HG03442 (cell line): ENCODE measurements around the gene RILP.

Source experiments
- ATAC-seq: cut with Tn5 transposase; IDR thresholded peaks from one replicate; pipeline ENCODE4 v1.9.1; 2021; ENCODE audit warnings: mild to moderate bottlenecking, moderate library complexity; ENCODE audit not compliant: unreplicated experiment

Gene RILP

DNA sequence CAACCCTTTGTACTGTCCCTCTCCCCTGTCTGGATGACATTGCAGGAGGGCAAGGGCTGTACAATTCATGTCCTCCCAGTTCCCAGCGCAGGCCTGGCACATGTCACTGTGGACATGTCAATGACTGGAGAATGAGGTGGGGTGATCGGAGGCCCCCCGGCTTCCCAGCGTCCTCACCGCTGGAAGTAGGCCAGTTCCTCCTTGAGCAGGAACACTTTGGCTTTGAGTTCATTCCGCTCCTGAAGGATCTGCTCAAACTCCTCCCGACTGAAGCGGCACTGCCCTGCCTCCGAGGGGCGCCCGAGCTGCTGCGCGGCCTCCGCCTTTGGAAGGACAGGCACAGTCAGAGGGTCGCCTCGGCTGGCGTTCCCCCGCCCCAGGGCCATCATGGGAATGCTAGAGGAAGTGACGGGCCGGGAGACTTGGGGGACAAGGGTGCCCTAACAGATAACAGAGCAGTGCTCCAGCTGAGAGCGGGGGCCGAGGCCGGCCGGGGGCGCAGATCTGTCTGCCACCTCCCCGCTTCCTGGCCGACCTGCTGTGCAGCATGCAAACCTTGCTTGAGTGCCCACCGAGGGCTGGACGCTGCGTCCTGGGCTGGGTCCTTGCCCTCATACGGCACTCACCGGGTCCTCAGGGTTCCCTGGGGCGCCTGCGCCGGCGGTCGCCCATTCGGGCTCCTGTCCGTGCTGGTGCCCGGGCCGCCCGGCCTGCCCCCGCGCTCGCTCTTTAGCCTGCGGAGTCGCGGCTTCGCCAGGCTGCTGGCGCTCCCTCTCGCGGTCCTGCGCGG is 1.3 kb downstream of the RILP start:
- ATAC-seq, result peak; percentile 49

DNA sequence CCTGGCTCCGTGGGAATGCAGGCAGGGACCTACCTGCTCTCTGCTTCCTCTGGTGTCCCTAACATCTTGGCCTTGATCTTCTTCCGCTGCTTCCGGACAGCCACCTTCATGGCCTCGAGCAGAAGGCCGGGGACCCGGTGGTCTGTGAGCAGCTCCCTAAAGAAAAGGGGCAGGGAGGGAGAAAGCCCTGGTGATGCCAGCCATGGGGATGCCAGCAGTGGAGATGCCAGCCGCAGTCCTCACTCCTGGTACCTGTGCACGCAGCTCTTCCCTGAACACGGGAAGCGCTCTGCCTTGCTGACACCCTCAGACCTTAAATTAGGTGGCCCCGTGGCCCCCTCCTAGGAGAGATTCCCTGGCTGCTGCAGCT is 1.9 kb downstream of the RILP start:
- no peak for ATAC-seq

DNA sequence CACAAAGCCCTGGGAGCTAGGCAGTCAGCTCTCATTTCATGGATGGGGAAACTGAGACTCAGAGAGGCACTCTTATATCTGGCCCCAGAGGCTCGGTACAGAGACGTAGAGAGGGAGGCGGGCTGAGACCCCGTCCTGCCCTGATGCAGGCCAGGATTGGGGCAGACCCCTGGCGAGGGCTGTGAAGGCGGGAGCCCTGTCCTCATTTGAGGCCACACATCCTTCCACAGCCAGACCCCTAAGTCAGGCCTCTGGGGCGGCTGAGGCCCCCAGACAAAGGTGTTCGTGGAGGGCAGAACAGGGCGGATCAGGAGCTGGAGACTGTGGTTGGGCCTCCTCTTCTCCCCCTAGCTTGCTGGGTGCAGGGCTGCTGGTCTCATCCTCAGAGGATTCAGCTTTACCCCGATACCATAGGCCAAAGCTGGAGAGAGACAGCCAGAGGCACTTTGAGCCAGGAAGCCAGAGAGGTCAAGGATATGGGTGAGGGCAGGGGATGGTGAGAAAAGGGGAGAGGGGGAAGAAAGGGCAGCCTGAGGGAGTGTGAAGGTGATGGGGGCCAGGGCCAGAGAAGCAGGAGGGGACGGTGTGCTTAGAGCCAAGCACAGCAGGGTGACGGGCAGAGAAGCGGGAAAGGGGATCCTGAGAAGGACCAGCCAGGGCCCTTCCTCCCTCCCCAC is 3.3 kb downstream of the RILP start:
- no peak for ATAC-seq

DNA sequence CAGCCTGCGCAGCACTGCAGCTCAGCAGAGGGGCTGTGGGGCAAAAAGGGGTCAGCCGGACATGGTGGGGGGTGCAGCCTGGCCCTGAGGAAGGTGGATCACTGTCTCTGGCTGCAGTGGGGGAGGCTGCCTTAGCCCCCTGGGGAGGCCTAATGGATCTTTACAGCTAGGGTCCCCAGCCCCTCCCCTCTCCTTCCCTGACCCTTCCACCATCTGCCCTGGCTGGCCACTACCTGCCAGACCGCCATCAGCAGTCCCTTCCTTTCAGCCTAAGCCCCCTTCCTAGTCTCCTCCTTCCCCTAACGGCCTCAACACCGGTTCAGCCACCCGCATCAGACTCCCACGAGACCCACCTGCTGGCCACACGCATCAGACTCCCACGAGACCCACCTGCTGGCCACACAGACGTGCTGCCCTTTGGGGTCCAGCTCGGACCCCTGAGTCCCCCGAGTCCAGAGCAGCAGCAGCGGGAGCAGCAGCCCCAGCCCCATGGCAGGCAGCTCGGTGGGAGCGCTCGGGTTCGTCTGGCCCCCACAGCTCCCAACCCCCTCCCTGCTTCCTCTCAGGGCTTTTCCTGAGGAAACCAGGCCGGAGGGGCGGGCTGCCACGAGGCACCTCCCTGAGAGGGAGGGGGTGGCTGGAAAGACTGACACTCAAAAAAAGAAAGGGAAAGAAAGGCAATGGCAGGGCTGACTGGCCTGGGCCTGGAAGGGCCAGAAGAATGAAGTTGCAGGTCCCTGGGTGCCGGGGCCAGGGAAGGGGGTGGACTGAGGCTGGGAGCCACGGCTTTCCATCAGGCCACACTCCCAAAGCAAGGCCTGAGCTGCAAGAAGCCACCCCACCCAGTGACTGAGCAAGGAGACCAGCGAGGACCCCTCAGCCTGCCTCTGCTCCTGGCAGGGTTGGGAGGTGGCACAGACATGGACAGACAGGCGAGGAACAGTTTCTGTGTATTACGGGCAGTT is 4.2 kb downstream of the RILP start, which contains the start of gene SCARF1:
SCARF1 (minus strand) TSS at position 526 of the 965 bp plus-strand sequence; CDS start at position 491, 35 bp downstream.
- no peak for ATAC-seq

DNA sequence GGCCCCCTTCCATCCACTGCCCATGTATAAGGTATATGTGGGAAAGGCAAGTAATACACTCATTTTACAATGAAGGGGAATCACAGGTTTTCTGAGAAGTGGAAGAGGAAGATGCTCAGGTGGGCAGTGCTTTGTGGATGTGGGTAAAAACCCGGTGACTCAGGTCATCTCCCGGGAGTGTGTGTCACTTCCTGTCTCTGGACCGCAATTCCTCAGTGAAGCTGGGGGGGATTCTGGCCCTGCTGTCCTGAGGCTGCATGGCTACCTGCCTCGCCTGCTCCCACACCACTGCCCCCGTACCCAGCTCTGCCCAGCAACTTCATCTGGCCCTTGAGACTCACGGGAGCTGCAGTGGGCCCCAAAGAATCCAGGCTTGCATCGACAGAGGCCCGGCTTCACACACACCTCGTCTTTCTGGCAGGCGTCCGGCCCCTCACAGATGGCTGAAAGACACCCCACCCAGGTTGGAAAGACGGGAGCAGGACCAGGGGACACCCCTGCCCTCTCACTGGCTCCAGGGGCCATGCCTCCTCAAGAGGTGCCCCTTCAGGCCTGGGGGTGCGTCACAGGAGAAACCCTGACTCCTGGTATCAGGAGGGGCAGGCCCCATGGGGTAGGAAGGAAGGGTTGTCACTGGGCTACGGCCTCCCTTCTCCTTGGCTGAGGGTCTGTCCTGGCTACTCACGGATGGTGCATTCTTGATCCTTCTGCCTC is 5.0 kb downstream of the RILP start:
- ATAC-seq, result no peak

DNA sequence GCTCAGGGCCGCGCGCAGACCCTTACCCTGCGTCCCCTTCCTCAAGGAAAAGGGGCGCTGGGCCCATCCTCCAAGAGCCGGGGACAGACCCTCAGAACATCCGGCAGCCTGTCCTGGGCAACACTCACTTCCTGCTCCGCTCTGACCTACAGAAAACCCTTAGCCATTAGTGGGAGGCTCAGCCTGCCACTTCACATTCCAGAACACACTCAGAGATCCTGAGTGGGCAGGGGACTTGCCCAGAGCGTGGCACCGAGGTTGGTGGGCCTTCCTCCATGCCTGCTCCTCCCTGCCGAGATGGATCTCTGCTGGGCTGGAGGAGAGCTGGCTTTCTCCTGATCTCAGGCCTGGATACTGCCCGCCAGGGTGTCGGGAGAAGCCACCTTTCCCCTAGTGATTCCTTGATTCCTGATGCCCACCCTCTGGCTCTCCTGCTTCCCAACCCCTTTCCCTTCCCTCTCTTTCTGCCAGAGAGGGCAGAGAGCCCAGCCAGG is 5.6 kb downstream of the RILP start:
- ATAC-seq, result no peak

DNA sequence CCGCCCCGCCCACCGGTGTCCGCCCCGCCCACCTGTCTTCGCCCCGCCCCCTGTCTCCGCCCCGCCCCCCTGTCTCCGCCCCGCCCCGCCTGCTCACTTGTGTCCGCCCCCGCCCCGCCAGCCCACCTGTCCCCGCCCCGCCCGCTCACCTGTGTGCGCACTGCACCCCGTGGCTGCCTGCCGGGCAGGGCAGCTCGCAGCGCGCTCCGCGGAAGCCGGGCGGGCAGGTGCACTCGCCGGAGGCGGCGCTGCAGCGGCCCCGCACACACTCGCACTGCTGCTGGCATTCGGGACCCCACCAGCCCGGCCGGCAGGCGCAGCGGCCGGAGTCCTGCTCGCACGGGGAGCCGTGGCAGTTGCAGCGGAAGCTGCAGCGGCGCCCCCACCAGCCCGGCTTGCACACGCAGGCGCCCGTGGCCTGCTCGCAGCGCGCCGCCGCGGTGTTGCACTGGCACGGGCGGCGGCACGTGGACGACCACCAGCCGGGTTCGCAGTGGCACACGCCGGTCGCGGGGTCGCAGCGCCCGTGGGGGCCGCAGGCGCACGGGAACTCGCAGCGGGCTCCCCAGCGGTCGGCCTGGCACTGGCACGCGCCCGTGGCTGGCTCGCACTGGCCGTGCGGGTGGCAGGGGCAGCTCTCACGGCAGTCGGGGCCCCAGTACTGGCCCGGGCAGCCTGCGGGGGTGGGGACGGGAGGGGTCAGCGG is 6.2 kb downstream of the RILP start:
- no peak for ATAC-seq

DNA sequence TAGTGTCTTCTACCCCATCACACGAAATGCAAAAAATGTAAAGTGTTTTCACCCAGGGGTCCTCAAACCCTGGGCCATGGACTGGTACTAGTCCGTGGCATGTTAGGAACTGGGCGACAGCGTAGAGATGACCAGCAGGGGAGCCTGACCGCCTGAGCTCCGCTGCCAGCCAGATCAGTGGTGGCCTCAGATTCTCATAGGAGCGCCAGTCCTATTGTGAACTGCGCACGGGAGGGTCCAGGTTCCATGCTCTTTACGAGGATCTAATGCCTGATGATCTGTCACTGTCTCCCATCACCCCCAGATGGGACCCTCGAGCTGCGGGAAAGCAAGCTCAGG is 8.6 kb downstream of the RILP start:
- ATAC-seq, result no peak

DNA sequence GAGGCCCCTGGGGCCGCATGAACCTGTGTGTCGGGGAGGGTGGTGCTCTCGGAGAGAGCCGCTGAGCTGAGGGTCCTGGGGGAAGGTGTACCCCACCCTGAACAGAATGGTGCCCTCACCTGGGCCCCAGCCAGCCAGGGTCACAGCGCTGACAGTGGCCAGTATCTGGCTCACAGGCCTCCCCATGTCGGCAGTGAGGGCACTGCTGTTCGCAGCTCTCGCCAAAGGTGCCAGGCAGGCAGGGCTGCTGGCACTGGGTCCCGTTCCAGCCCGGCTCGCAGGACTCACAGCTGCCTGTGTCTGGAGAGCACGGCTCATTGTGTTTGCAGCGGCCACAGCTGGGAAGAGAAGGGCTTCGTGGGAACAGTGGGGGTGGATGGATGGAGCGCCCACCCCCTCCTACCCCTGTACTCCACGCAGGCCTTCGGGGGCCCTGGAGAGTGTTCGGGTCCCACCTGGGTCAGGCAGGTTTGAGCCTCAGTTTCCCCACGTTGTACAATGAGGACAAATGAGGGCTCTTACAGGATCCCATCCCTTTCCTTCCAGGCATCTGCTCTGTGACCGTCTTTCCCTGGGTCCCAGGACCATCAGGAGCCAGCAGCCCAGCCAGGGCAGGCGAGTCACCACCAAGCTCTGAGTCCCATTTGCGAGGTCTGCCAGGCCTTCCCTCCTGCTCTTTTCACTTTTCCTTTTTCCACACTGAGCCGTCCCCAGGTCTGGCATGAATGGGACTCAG is 9.2 kb downstream of the RILP start:
- no peak for ATAC-seq

DNA sequence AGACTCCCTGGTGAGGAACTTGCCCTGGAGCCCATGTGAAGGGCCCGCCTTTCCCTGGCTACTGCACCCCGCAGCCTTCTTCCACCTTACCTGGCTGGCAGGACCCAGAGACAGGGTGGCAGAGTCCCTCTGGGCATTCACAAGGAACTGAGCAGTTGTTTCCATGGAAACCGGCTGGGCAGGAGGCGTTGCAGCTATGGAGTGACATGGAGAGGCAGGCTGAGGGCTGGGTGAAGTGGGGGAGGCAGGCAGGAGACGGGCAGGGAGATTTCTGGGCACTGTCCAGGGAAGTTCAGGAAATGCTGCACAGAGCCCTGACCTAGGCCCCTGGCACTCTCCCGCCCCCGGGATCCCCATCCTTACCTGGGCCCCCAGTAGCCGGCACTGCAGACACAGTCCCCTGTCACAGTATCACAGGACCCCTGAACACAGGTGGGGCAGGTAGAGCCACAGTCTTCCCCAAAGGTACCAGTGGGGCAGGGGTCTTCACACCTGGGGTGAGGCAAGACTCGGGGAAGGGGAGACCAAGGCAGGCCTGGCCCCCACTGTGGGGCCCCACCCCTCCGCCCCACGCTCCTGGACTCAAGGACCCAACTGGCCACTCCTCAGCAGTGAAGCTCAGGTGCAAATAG is 10.0 kb downstream of the RILP start:
- no peak for ATAC-seq

DNA sequence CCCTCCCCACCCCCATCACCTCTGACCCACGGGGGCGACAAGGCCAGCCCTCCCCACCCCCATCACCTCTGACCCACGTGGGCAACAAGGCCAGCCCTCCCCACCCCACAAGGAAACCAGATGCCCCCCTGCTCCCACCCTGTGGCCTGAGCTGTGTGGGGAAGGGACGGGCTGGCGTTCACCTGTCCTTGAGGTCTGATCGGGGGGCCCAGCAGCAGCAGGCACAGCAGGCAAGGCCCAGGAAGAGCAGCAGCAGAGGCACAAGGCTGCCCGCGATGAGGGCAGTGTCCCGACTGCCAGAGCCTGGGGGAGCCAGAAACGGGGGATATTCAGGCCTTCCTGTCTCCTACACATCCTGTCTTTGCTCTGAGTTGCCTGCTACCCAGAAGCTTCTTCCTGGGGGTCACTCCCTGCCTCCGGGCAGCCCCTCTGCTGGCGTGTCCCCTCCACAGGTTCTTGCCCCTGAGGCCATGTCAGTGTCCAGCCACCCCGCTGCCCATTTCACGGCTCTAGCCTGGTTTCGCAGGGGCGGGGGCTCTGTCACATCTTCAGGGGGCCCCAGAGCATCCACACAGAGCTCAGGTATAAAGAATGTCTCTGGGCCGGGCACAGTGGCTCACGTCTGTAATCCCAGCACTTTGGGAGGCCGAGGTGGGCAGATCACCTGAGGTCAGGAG is 10.9 kb downstream of the RILP start:
- no peak for ATAC-seq

DNA sequence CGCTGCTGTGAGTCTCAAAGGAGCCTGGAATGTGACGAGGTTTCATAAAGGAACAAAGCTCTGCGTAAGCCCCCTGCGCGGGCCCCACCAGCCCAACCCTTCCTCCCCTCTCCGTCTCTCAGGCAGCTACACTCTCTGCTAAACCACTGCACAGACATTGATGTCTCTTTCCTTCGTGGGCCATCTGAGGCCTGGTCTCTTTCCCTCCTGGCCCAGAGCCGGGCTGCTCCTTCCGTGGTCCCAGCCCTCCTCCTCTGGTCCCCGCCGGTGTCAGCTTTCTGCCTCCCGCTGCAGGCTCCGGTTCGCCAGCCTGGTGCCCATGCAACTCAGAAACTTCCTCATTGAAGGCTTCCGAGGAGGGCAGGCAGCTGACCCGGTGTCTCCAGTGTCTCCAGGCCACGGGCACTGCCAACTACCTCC is 11.5 kb downstream of the RILP start:
- no peak for ATAC-seq

DNA sequence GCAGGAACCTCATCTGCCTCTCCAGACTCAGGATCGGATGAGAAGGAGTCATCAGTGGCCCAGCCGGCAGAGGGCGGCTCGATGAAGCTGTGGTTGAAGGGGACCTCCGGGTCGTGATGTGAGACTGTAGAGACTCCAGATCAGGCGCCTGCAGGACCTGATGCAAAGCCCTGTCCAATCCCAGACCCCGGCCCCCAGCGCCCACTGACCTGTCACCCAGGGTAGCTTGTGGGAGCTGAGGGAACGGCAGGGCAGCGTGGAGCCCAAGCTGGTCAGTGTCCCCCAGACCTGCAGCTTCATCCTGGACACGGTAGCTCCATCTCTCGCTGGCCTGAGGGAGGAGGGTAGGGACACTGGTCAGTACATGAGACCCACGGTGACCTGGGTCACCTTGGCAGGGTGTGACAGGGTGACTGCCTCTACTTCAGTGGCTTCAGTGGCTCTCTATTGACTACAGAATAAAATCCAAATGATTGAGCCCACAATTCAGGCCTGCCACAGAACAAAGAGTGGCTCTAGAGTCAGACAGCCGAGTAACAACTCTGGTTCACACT is 12.9 kb downstream of the RILP start:
- ATAC-seq, result no peak

DNA sequence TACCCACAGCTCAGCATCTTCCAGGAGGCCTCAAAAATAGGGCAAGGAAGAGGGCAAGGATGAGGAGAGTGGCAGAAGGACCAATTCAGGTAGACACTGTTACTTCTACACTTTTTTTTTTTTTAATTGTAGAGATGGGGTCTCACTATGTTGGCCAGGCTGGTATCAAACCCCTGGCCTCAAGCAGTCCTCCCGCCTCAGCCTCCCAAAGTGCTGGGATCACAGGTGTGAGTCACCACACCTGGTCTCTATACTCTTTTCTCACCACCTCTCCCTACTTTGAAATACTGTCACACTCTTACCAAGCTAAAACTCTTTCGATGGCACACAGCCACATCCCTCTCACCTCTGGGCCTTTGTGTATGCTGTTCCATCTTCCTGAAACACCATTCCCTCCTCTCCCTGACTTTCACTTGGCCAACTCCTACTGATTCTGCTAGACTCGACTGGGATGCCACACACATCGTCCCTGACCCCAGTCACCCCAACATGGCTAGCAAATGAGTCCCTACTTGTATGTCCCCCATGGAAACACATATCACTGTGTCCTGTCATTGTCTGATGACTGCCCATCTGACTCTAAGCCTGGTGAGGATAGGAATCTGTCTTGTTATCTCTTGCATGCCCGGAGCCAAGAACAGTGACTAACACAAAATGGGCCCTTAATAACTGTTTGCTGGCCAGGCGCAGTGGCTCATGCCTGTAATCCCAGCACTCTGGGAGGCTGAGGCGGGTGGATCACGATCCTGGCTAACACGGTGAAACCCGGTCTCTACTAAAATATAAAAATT is 13.8 kb downstream of the RILP start:
- ATAC-seq, result no peak

DNA sequence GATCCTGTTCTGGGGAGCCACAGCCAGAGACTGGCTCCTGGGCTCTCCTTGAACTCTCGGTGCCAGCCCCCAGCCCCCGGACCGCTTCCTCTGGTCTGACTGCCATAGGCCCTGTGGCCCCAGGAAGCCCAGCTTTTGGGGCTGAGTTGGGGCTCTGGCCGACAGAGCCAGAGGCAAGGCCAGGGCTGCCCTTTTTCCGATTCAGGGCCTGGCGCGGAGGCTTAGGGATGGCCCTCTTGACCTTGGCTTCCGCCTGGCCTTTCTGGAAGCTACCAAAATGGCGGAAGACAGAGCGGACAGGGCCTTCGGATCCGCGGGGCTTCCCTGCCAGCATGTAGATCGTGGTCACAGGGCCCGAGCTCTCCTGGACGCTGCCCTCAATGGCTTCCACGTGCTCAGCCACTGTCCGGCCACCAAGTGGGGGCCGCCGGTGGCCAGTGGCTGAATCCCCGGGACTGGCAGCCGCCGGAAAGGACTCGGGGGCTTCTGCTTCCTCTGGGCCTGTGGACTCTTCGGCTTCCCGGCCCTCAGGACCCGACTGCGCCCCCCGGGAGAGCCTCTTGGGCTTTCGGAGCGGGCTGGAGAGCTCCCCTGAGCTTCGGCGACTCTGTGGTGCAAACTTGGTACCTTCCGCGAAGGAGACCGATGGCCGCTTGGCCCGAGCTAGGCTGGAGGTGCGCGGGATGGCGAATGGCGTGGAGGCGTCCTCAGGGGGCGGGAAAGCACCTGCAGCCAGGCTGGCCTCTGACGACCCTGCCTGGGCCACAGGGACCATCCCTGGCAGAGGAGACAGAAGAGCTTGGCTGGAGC is 14.6 kb downstream of the RILP start:
- no peak for ATAC-seq

DNA sequence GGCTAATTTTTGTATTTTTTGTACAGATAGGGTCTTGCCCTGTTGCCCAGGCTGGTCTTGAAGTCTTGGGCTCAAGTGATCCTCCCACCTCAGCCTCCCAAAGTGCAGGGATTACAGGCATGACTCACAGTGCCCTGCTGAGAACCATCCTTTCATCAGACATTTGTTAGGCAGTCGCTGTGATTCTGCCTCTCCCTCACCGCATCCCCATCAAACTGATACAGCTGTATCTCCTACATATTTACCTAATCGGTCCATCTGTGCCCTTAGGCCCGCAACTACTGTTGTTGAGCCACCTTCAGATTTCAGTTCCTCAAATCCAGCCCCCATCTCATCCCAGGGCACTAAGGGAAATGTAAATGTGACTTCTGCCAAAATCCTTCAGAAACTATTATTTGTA is 19.0 kb downstream of the RILP start:
- ATAC-seq, result no peak
